Osteocyte (in vitro differentiated cells): Measurements from ENCODE around the gene KIAA1191. TPM values are rescaled to one million over a fixed set of nuclear protein-coding genes. Genes with fewer than 3 reads are reported as not detected.

Source experiments
- DNase-seq: peaks from one replicate; pipeline ENCODE4 v3.0.0; 2021; ENCODE audit warnings: mixed read lengths; ENCODE audit not compliant: unreplicated experiment; ENCODE audit errors: extremely low spot score
- H3K27ac Mint-ChIP-seq: one replicate; pipeline ENCODE4 v1.8.0; 2021; ENCODE audit warnings: mild to moderate bottlenecking, mixed read lengths; ENCODE audit not compliant: unreplicated experiment
- H3K27me3 Mint-ChIP-seq: one replicate; pipeline ENCODE4 v1.8.0; 2021; ENCODE audit warnings: mixed read lengths; ENCODE audit not compliant: unreplicated experiment
- H3K36me3 Mint-ChIP-seq: one replicate; pipeline ENCODE4 v1.8.0; 2021; ENCODE audit warnings: mixed read lengths; ENCODE audit not compliant: unreplicated experiment
- H3K4me1 Mint-ChIP-seq: one replicate; pipeline ENCODE4 v1.8.0; 2021; ENCODE audit warnings: mixed read lengths; ENCODE audit not compliant: unreplicated experiment
- H3K4me3 Mint-ChIP-seq: one replicate; pipeline ENCODE4 v1.8.0; 2021; ENCODE audit warnings: mild to moderate bottlenecking, moderate library complexity, mixed read lengths; ENCODE audit not compliant: unreplicated experiment
- H3K9me3 Mint-ChIP-seq: one replicate; pipeline ENCODE4 v1.8.0; 2021; ENCODE audit warnings: mixed read lengths; ENCODE audit not compliant: unreplicated experiment
- total RNA-seq: library from RNA; stranded (reverse); gene quantifications from 2 replicates; pipeline ENCODE4 v1.2.1, GENCODE V29; 2021
- TF ChIP-seq, protein P1 (sequence below): fragments of 200-600 bp; sonication (generic); IDR thresholded peaks from 2 replicates; pipeline ENCODE4 v1.5.0; 2021; ENCODE audit warnings: antibody characterized with exemption, mild to moderate bottlenecking, moderate library complexity

Gene KIAA1191
- total RNA-seq, 1 donor from 2014 or later, result 89.7 TPM

DNA sequence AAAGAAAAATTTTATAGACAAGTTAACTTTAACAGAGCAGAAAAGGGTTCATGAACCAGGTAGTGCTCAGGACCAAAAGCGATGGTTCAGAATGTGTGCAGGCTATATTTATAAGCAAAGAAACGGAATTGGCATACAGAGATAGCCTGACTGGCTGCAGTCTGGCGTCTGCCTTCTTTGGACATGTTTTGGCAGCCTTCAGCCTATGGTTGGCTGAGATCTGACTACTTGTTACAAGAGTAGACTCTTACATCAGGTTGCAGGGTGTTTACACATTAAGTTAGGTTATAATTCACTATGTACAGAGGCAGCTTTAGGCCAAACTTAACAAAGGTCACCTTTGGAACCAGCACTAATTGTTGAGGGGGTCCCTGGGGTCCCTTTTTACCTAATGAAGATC, 19.9 kb upstream of the KIAA1191 start:
- TF ChIP-seq, protein P1, sequence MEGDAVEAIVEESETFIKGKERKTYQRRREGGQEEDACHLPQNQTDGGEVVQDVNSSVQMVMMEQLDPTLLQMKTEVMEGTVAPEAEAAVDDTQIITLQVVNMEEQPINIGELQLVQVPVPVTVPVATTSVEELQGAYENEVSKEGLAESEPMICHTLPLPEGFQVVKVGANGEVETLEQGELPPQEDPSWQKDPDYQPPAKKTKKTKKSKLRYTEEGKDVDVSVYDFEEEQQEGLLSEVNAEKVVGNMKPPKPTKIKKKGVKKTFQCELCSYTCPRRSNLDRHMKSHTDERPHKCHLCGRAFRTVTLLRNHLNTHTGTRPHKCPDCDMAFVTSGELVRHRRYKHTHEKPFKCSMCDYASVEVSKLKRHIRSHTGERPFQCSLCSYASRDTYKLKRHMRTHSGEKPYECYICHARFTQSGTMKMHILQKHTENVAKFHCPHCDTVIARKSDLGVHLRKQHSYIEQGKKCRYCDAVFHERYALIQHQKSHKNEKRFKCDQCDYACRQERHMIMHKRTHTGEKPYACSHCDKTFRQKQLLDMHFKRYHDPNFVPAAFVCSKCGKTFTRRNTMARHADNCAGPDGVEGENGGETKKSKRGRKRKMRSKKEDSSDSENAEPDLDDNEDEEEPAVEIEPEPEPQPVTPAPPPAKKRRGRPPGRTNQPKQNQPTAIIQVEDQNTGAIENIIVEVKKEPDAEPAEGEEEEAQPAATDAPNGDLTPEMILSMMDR, result no peak
- DNase-seq, result no peak
- H3K9me3 Mint-ChIP-seq, result no peaks in the 10 kb centered on the region

DNA sequence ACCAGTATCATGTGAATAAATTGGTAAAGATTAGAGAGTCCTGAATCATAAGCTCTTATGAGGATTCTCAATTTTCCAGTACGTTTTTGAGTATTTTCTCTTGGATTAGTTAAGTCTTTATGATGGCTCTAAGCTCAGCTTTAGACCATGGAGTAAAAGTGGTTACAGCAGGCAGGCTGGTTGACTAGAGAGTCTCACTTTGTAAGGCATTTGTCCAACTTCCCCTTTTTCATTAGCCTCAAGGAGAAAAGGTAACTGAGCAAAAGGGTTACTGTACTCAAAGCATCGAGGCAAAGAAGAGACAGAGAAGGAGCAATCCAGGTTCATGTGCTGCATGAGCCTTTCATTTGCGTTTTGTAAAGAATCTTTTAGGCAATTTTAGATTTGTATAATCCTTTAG, 18.3 kb upstream of the KIAA1191 start:
- no peaks in the 10 kb centered on the region for H3K4me1 Mint-ChIP-seq
- H3K27me3 Mint-ChIP-seq, result no peaks in the 10 kb centered on the region
- no peak overlapping the region for H3K4me3 Mint-ChIP-seq
- H3K36me3 Mint-ChIP-seq, result peaks cover 16% of the 10 kb centered on the region
- DNase-seq, result no peak
- no peaks in the 10 kb centered on the region for H3K9me3 Mint-ChIP-seq
- TF ChIP-seq, protein P1, result no peak
- peak overlapping the region; percentile 40 for H3K27ac Mint-ChIP-seq

More for the DNA sequence above, 19.9 kb upstream of the KIAA1191 start:
- H3K4me3 Mint-ChIP-seq, result no peak overlapping the region
- no peaks in the 10 kb centered on the region for H3K27me3 Mint-ChIP-seq
- H3K27ac Mint-ChIP-seq, result no peak overlapping the region
- peaks cover 20% of the 10 kb centered on the region for H3K36me3 Mint-ChIP-seq
- H3K4me1 Mint-ChIP-seq, result peaks cover 3% of the 10 kb centered on the region

DNA sequence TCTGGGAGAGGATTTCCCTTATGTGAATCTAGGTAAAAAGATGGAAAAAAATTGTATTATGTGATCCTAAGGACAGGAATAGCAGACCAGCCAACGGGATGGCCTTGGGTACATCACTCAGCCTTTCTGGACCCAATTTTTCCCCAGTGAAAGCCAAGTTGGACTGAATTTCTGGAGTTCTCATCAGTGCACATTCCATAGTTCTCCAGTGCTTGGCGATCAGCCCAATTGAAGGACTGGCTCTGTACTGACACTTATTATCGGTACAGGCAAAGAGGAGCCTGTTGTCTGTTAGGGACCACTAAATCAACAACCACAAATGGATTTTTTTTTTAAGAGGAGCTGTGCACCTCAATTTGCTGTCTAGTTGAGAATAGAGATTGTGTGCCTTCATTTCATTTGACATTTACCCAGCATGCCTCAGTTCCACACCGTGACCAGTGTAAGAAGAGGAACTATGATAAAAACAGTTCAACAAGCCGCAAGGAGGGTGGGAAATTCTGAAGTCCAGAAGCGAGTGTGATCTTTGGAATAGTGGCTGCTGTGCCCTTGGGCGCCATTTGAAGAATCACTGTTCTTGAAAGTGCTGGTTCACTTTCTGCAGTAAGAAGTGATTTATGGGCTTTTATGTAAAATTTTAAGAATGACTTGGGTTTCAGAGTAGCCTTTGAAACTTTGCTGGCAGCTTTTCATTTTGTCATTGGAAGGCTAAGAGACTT, 11.7 kb upstream of the KIAA1191 start:
- H3K4me3 Mint-ChIP-seq, result no peak overlapping the region
- H3K4me1 Mint-ChIP-seq, result no peaks in the 10 kb centered on the region
- no peak for DNase-seq
- H3K9me3 Mint-ChIP-seq, result no peaks in the 10 kb centered on the region
- H3K27me3 Mint-ChIP-seq, result no peaks in the 10 kb centered on the region
- H3K36me3 Mint-ChIP-seq, result peaks cover 26% of the 10 kb centered on the region
- no peak overlapping the region for H3K27ac Mint-ChIP-seq
- TF ChIP-seq, protein P1, result no peak

DNA sequence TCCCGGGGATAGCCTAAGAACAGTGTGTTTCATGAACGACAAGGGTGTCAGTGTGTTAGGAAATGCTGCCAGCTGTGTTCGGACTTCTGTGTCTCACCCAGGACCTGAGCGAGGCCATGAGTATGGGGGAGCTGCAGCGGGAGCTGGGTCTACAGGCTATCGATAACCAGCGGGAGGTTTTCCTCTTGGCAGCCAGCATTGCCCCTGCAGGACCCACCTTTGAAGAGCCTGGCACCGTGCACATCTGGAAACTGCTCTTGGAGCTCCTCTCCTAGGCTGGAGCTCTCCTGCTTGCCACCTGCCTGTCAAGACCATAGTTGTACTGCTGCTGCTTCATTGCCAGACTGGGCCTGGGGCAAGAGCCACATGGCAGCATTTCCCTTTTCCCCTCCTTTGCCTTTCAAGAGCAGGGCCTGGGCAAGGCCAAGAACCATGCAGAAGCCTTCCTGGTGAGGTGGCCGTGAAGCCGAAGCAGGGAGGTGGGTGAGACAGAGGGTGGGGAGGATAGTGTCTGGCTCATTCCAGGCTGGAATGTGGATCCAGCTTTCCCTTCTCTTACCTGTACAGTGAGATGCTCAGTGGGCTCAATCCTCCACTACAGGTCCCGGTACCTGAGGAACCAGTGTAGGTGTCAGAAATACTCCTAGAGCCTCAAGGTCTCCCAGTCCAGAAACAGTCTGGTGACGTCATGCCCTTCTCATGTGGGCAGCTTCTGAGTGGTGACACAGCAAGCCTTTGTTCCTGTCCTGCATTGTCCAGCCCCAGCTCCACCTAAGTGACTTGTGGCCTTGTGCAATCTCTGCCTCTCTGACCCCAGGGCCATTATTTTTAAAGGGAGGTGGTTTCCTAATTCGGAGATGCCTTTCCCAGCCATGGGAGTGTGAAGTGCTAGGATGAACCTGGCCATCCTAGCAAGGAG, 10.3 kb upstream of the KIAA1191 start:
- TF ChIP-seq, protein P1, result no peak
- H3K4me3 Mint-ChIP-seq, result no peak overlapping the region
- H3K36me3 Mint-ChIP-seq, result peaks cover 36% of the 10 kb centered on the region
- no peak for DNase-seq
- H3K4me1 Mint-ChIP-seq, result peaks cover 3% of the 10 kb centered on the region
- no peak overlapping the region for H3K27ac Mint-ChIP-seq
- no peaks in the 10 kb centered on the region for H3K27me3 Mint-ChIP-seq
- H3K9me3 Mint-ChIP-seq, result no peaks in the 10 kb centered on the region
